HepG2 (cell line): Measurements from ENCODE around the gene ANTXR1. TPM values are rescaled to one million over a fixed set of nuclear protein-coding genes. Genes with fewer than 3 reads are reported as not detected.

ENCODE experiments used
- HOXA7 ChIP-seq: sonication (generic); formaldehyde crosslinking; IDR thresholded peaks from 2 replicates; pipeline ENCODE4 v1.8.1; 2022; ENCODE audit warnings: mild to moderate bottlenecking, missing genetic modification reagents, moderate library complexity
- KDM1A ChIP-seq: IDR thresholded peaks from 2 replicates; pipeline ENCODE4 v1.6.1; 2016; ENCODE audit warnings: missing compliant biosample characterization
- MAFG ChIP-seq: sonication (generic); formaldehyde crosslinking; IDR thresholded peaks from 2 replicates; pipeline ENCODE4 v1.5.1; 2020; ENCODE audit warnings: mild to moderate bottlenecking, missing genetic modification reagents
- RAD21 ChIP-seq: fragments of 450-650 bp; formaldehyde crosslinking; IDR thresholded peaks from 2 replicates; pipeline ENCODE4 v1.5.0; 2020; ENCODE audit warnings: mild to moderate bottlenecking
- SRY ChIP-seq: sonication (generic); formaldehyde crosslinking; IDR thresholded peaks from 2 replicates; pipeline ENCODE4 v1.8.0; 2022; ENCODE audit warnings: mild to moderate bottlenecking, missing genetic modification reagents
- ZBTB20 ChIP-seq: sonication (generic); formaldehyde crosslinking; IDR thresholded peaks from 2 replicates; pipeline ENCODE4 v1.8.1; 2023; ENCODE audit warnings: missing genetic modification reagents, low read depth, mild to moderate bottlenecking, borderline replicate concordance
- ZNF20 ChIP-seq: sonication (generic); formaldehyde crosslinking; IDR thresholded peaks from 2 replicates; pipeline ENCODE4 v1.4.0; 2020; ENCODE audit warnings: mild to moderate bottlenecking, moderate library complexity, missing genetic modification reagents
- ZNF451 ChIP-seq: sonication (generic); formaldehyde crosslinking; IDR thresholded peaks from 2 replicates; pipeline ENCODE4 v1.5.0; 2020; ENCODE audit warnings: mild to moderate bottlenecking, missing genetic modification reagents
- ZNF546 ChIP-seq: sonication (generic); formaldehyde crosslinking; conservative IDR thresholded peaks from 2 replicates; pipeline ENCODE4 v1.8.1; 2023; ENCODE audit warnings: mild to moderate bottlenecking, missing genetic modification reagents
- ZNF614 ChIP-seq: IDR thresholded peaks from 2 replicates; pipeline ENCODE4 v1.6.1; 2018; ENCODE audit warnings: missing biosample characterization, missing genetic modification reagents, inconsistent platforms, borderline replicate concordance
- ZNF749 ChIP-seq: sonication (generic); formaldehyde crosslinking; IDR thresholded peaks from 2 replicates; pipeline ENCODE4 v1.8.0; 2022; ENCODE audit warnings: mild to moderate bottlenecking, missing genetic modification reagents, moderate library complexity, borderline replicate concordance
- polyA plus RNA-seq, 8 experiments: library from polyadenylated mRNA; depleted of rRNA in 3 of 8; stranded (reverse) in 7 of 8; unstranded in 1 of 8; fragments of >200 nt; fragmentation: Illumina TruSeq in 4 of 8; extraction: Trizol in 4 of 8; gene quantifications; 2 replicates each; pipeline versions ENCODE4 v1.2.1 to v1.2.3, GENCODE V29; 2011 to 2016; ENCODE audit warnings: low read depth in 4 of 8, missing spikeins in 1 of 8, mixed read lengths in 1 of 8; ENCODE audit not compliant: insufficient read depth in 1 of 8
- total RNA-seq, 5 experiments: library from RNA; depleted of rRNA; stranded (reverse); fragments of >200 nt; fragmentation: Illumina TruSeq; extraction: Trizol; gene quantifications; 2 replicates each; pipeline ENCODE4 v1.2.3, GENCODE V29; 2016; ENCODE audit warnings: low read depth in 1 of 5
- TF ChIP-seq, protein P1 (sequence below): sonication (generic); formaldehyde crosslinking; IDR thresholded peaks from 2 replicates; pipeline ENCODE4 v1.4.0; 2020; ENCODE audit warnings: missing genetic modification reagents

Gene ANTXR1
- total and polyA plus RNA-seq, 2 of the 13 experiments (the other 11 are each of a cell fraction or from before 2014, with no cell fraction given) = 4.5 to 12.7 TPM

DNA sequence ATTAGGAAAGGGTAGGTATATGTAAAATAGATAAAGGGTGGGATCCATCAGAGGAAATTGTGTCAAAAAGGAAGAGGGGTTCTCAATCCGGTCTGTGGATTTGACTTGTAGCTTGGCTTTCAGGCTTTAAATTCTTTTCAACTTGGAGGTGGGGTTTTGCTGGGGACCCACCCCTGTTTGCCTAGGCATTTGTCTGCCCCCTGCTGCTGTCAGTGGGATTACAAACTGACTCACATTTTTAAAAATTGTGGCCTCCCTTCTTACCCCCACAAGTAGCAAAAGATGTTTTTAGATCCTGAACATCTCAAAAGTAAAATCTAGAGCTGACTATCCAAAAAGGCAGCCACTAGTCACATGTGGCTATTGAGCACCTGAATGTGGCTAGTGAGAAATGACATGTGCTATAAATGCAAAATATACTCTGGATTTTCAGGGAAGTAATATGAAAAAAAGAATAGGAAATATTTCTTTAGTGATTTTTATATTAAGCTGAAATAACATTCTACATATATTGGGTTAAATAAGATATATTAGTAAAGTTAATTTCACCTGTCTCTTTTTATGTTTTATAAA, 195.1 kb downstream of the ANTXR1 start (continued):
- TF ChIP-seq, protein P1, sequence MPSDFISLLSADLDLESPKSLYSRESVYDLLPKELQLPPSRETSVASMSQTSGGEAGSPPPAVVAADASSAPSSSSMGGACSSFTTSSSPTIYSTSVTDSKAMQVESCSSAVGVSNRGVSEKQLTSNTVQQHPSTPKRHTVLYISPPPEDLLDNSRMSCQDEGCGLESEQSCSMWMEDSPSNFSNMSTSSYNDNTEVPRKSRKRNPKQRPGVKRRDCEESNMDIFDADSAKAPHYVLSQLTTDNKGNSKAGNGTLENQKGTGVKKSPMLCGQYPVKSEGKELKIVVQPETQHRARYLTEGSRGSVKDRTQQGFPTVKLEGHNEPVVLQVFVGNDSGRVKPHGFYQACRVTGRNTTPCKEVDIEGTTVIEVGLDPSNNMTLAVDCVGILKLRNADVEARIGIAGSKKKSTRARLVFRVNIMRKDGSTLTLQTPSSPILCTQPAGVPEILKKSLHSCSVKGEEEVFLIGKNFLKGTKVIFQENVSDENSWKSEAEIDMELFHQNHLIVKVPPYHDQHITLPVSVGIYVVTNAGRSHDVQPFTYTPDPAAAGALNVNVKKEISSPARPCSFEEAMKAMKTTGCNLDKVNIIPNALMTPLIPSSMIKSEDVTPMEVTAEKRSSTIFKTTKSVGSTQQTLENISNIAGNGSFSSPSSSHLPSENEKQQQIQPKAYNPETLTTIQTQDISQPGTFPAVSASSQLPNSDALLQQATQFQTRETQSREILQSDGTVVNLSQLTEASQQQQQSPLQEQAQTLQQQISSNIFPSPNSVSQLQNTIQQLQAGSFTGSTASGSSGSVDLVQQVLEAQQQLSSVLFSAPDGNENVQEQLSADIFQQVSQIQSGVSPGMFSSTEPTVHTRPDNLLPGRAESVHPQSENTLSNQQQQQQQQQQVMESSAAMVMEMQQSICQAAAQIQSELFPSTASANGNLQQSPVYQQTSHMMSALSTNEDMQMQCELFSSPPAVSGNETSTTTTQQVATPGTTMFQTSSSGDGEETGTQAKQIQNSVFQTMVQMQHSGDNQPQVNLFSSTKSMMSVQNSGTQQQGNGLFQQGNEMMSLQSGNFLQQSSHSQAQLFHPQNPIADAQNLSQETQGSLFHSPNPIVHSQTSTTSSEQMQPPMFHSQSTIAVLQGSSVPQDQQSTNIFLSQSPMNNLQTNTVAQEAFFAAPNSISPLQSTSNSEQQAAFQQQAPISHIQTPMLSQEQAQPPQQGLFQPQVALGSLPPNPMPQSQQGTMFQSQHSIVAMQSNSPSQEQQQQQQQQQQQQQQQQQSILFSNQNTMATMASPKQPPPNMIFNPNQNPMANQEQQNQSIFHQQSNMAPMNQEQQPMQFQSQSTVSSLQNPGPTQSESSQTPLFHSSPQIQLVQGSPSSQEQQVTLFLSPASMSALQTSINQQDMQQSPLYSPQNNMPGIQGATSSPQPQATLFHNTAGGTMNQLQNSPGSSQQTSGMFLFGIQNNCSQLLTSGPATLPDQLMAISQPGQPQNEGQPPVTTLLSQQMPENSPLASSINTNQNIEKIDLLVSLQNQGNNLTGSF (CRISPR knock-in tag) = no peak
- no peak for TF ChIP-seq MAFG (CRISPR knock-in tag)
- TF ChIP-seq SRY (CRISPR knock-in tag) = no peak
- TF ChIP-seq ZBTB20 = no peak
- no peak for TF ChIP-seq ZNF20 (CRISPR knock-in tag)
- TF ChIP-seq ZNF614 = no peak
- TF ChIP-seq KDM1A (CRISPR knock-in tag) = no peak
- TF ChIP-seq ZNF546 = no peak
- TF ChIP-seq ZNF451 = no peak
- no peak for TF ChIP-seq ZNF749 (CRISPR knock-in tag)
- TF ChIP-seq RAD21 = 0 out of 2 replicates have a peak, but pooled peaks have one; percentile 17
- no peak for TF ChIP-seq HOXA7
